ENCODE data around the gene GBX2. TPM values are rescaled to one million over a fixed set of nuclear protein-coding genes. Genes with fewer than 3 reads are reported as not detected.

Gene GBX2
- total and polyA plus RNA-seq, 2 experiments from 2014 or later = not detected

GRCh38 chr2:236184701-236185100 is 16.5 kb upstream of the GBX2 start:
- Histone ChIP-seq H3K36me3 (ENCODE audit: low read depth) (no peaks in the 10 kb centered on the region), H3K27me3 (replicated peaks; ENCODE audit: insufficient read depth) (peaks cover 14% of the 10 kb centered on the region; the same call in 1 of the 2 replicates), H3K79me2 (ENCODE audit: insufficient read depth) (no peaks in the 10 kb centered on the region), H3K27ac (no peak overlapping the region), H3K4me2 (ENCODE audit: unreplicated experiment) (no peak overlapping the region), H4K20me1 (ENCODE audit: insufficient read depth) (no peaks in the 10 kb centered on the region), H3K4me1 (ENCODE audit: insufficient read depth) (peaks cover 10% of the 10 kb centered on the region; the same call in 1 of the 2 replicates), H3K9me2 (ENCODE audit: insufficient read depth) (no peaks in the 10 kb centered on the region), H3K9me3 (ENCODE audit: low read depth) (no peaks in the 10 kb centered on the region), H3K4me3 (no peak overlapping the region), H2AFZ (no peak overlapping the region), H3K9ac (no peak overlapping the region), H3F3A (ENCODE audit: insufficient read depth) (peaks cover 8% of the 10 kb centered on the region; the same call in 1 of the 2 replicates)
- in situ Hi-C loops (cut with MboI) = loop anchor here (10.0 to 25.0 kb wide), 2 partner anchors 410 to 1047 kb away; no protein-coding TSS in a partner anchor
- no peak for DNase-seq
- TF ChIP-seq EZH2phosphoT487 (IDR thresholded peaks at IDR 0.05; ENCODE audit: insufficient read depth, low read depth) = no peak
- no peak for TF ChIP-seq EZH2 (IDR thresholded peaks at IDR 0.05; ENCODE audit: insufficient read depth, poor library complexity, severe bottlenecking)
- WGBS, 2 experiments (ENCODE audit: low coverage in 1 of 2, low lambda C conversion rate in 2 of 2, missing lambda C conversion rate in 2 of 2) = 68 to 75% methylated on average over 4 of the region's 4 CpGs

DNA sequence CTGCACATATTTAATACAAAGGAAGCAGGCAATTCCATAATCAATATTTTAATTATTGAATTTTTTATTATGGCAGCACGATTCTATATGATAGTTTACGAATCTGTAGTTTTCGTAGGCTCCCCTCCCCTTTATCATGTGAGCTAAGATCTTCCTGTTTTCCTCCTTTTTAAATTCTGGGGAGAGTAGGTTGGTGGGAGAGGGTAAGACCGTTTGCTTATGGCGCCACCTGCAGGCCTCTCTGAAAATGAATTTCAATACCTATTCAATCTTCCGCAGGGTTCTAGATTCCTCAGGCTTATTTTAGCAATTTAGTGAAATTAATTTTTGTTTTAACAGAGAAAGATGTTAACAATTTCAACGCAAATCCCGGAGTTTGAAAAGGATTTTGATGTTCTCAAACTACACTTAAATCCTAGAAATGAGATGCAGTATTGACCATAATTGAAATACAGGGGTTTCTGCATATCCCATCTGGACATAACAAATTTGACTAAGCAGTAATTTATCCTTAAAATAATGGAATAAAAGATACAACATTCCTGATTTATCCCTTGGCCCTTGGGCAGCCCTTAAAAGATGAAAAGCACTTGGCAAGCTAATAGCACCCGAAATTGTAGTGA is 12.8 kb upstream of the GBX2 start:
- Histone ChIP-seq H3K4me3 (no peak overlapping the region), H3K4me1 (ENCODE audit: insufficient read depth) (peaks cover 21% of the 10 kb centered on the region; the same call in 1 of the 2 replicates), H3F3A (ENCODE audit: insufficient read depth) (peaks cover 13% of the 10 kb centered on the region), H4K20me1 (ENCODE audit: insufficient read depth) (no peaks in the 10 kb centered on the region), H3K27me3 (replicated peaks; ENCODE audit: insufficient read depth) (peaks cover 17% of the 10 kb centered on the region; the same call in 1 of the 2 replicates), H3K79me2 (ENCODE audit: insufficient read depth) (no peaks in the 10 kb centered on the region), H3K9me2 (ENCODE audit: insufficient read depth) (no peaks in the 10 kb centered on the region), H3K4me2 (ENCODE audit: unreplicated experiment) (peak overlapping the region; percentile 63), H3K9me3 (ENCODE audit: low read depth) (no peaks in the 10 kb centered on the region), H2AFZ (no peak overlapping the region), H3K9ac (no peak overlapping the region), H3K27ac (no peak overlapping the region), H3K36me3 (ENCODE audit: low read depth) (no peaks in the 10 kb centered on the region)
- peak; percentile 65 for DNase-seq
- 25 to 28% methylated on average over 9 of the region's 9 CpGs for WGBS, 2 experiments (ENCODE audit: low coverage in 1 of 2, low lambda C conversion rate in 2 of 2, missing lambda C conversion rate in 2 of 2)
- TF ChIP-seq EZH2phosphoT487 (IDR thresholded peaks at IDR 0.05; ENCODE audit: insufficient read depth, low read depth) = no peak
- TF ChIP-seq EZH2 (IDR thresholded peaks at IDR 0.05; ENCODE audit: insufficient read depth, poor library complexity, severe bottlenecking) = no peak
- in situ Hi-C loops (cut with MboI) = loop anchor here (10.0 to 25.0 kb wide), 2 partner anchors 406 to 1044 kb away; no protein-coding TSS in a partner anchor

- no peaks in the 10 kb centered on the region for H3K9me2 ChIP-seq (ENCODE audit: insufficient read depth)
- TF ChIP-seq EZH2phosphoT487 (IDR thresholded peaks at IDR 0.05; ENCODE audit: insufficient read depth, low read depth) = no peak
- no peak for TF ChIP-seq EZH2 (IDR thresholded peaks at IDR 0.05; ENCODE audit: insufficient read depth, poor library complexity, severe bottlenecking)
- peaks cover 17% of the 10 kb centered on the region; the same call in 1 of the 2 replicates for H3K27me3 ChIP-seq (replicated peaks; ENCODE audit: insufficient read depth)
- H3F3A ChIP-seq (ENCODE audit: insufficient read depth) = peaks cover 20% of the 10 kb centered on the region
- peak overlapping the region; percentile 61 for H3K4me3 ChIP-seq
- H3K9ac ChIP-seq = peak overlapping the region; percentile 32; the same call in 1 of the 2 replicates
- 0 out of 2 replicates have a peak overlapping the region, but pooled peaks have one; percentile 0 for H3K27ac ChIP-seq
- H3K4me2 ChIP-seq (ENCODE audit: unreplicated experiment) = peak overlapping the region; percentile 63
- 13 to 18% methylated on average over 12 of the region's 12 CpGs for WGBS, 2 experiments (ENCODE audit: low coverage in 1 of 2, low lambda C conversion rate in 2 of 2, missing lambda C conversion rate in 2 of 2)
- in situ Hi-C loops (cut with MboI) = loop anchor here (10.0 to 25.0 kb wide), 2 partner anchors 405 to 1043 kb away; no protein-coding TSS in a partner anchor
- H3K4me1 ChIP-seq (ENCODE audit: insufficient read depth) = peaks cover 22% of the 10 kb centered on the region
- H3K79me2 ChIP-seq (ENCODE audit: insufficient read depth) = no peaks in the 10 kb centered on the region
- no peaks in the 10 kb centered on the region for H3K9me3 ChIP-seq (ENCODE audit: low read depth)
- H4K20me1 ChIP-seq (ENCODE audit: insufficient read depth) = no peaks in the 10 kb centered on the region
- H3K36me3 ChIP-seq (ENCODE audit: low read depth) = no peaks in the 10 kb centered on the region
- peak overlapping the region; percentile 63; the same call in 1 of the 2 replicates for H2AFZ ChIP-seq
- peak; percentile 62 for DNase-seq
These were observed 12.1 kb upstream of the GBX2 start for GRCh38 chr2:236180076-236180816.
